ENCODE data around the gene TACSTD2.
A peak's percentile ranks its signal among the peaks of the same experiment; 100 is the strongest.
"Not testable (repeated sequence)": the region's sequence is repeated elsewhere in the genome, so short reads cannot be mapped to it uniquely, and the experiment has no call there.

The TACSTD2 gene

GRCh38 chr1:58576727-58577653, at the start of gene TACSTD2:
TSS of gene TACSTD2 (minus strand) at chr1:58577252. CDS start at chr1:58577156, 96 bp downstream.
- peak; percentile 35 for DNase-seq (ENCODE audit: low read depth, low spot score)

- no peak for DNase-seq (ENCODE audit: low read depth, low spot score)
These were observed 49.2 kb upstream of the TACSTD2 start for GRCh38 chr1:58626293-58626692.

- DNase-seq (ENCODE audit: low read depth, low spot score) = not testable (repeated sequence)
These were observed 46.2 kb upstream of the TACSTD2 start for GRCh38 chr1:58623259-58623658.

GRCh38 chr1:58622571-58622970, 45.5 kb upstream of the TACSTD2 start:
- no peak for DNase-seq (ENCODE audit: low read depth, low spot score)

GRCh38 chr1:58621391-58621790, 44.3 kb upstream of the TACSTD2 start:
- DNase-seq (ENCODE audit: low read depth, low spot score) = no peak

- DNase-seq (ENCODE audit: low read depth, low spot score) = no peak
These were observed 43.9 kb upstream of the TACSTD2 start for GRCh38 chr1:58620926-58621325.

- DNase-seq (ENCODE audit: low read depth, low spot score) = no peak
These were observed 43.2 kb upstream of the TACSTD2 start for GRCh38 chr1:58620259-58620658.

- DNase-seq (ENCODE audit: low read depth, low spot score) = peak; percentile 14
These were observed 42.4 kb upstream of the TACSTD2 start for GRCh38 chr1:58619286-58620054.

GRCh38 chr1:58618303-58618702, 41.3 kb upstream of the TACSTD2 start:
- peak; percentile 92 for DNase-seq (ENCODE audit: low read depth, low spot score)

GRCh38 chr1:58611861-58612385, 34.9 kb upstream of the TACSTD2 start:
- no peak for DNase-seq (ENCODE audit: low read depth, low spot score)

GRCh38 chr1:58608945-58609344, 31.9 kb upstream of the TACSTD2 start:
- no peak for DNase-seq (ENCODE audit: low read depth, low spot score)

- peak; percentile 48 for DNase-seq (ENCODE audit: low read depth, low spot score)
These were observed 31.2 kb upstream of the TACSTD2 start for GRCh38 chr1:58608297-58608696.

GRCh38 chr1:58607391-58607790, 30.3 kb upstream of the TACSTD2 start:
- DNase-seq (ENCODE audit: low read depth, low spot score) = no peak

- DNase-seq (ENCODE audit: low read depth, low spot score) = not testable (repeated sequence)
These were observed 24.9 kb upstream of the TACSTD2 start for GRCh38 chr1:58601921-58602320.

- DNase-seq (ENCODE audit: low read depth, low spot score) = peak; percentile 30
These were observed 20.9 kb upstream of the TACSTD2 start for GRCh38 chr1:58597996-58598395.

- DNase-seq (ENCODE audit: low read depth, low spot score) = no peak
These were observed 20.0 kb upstream of the TACSTD2 start for GRCh38 chr1:58597076-58597475.

- no peak for DNase-seq (ENCODE audit: low read depth, low spot score)
These were observed 19.6 kb upstream of the TACSTD2 start for GRCh38 chr1:58596631-58597052.

GRCh38 chr1:58594546-58594945, 17.5 kb upstream of the TACSTD2 start:
- DNase-seq (ENCODE audit: low read depth, low spot score) = no peak

GRCh38 chr1:58592522-58593134, 15.6 kb upstream of the TACSTD2 start:
- DNase-seq (ENCODE audit: low read depth, low spot score) = peak; percentile 97

GRCh38 chr1:58591806-58592205, 14.8 kb upstream of the TACSTD2 start:
- no peak for DNase-seq (ENCODE audit: low read depth, low spot score)

- no peak for DNase-seq (ENCODE audit: low read depth, low spot score)
These were observed 13.0 kb upstream of the TACSTD2 start for GRCh38 chr1:58590019-58590418.

- no peak for DNase-seq (ENCODE audit: low read depth, low spot score)
These were observed 11.3 kb upstream of the TACSTD2 start for GRCh38 chr1:58588396-58588795.
